ENCODE data around the gene SVOPL. TPM values are rescaled to one million over a fixed set of nuclear protein-coding genes. Genes with fewer than 3 reads are reported as not detected.

Gene SVOPL
- total RNA-seq, 2 donors from 2014 or later, result 3.7 TPM; not detected in 1

GRCh38 chr7:138595454-138595853 is 105.7 kb downstream of the SVOPL start:
- no peak for DNase-seq (ENCODE audit: low spot score)
- H3K36me3 ChIP-seq, result no peaks in the 10 kb centered on the region
- H3K9me3 ChIP-seq, result no peaks in the 10 kb centered on the region
- no peak for ATAC-seq (ENCODE audit: insufficient number of reproducible peaks, low FRiP score, low read depth)
- no peak overlapping the region for H3K4me3 ChIP-seq
- no peaks in the 10 kb centered on the region for H3K27me3 ChIP-seq (replicated peaks; ENCODE audit: insufficient read depth)
- H3K27ac ChIP-seq, result no peak overlapping the region
- no peak for TF ChIP-seq CTCF (IDR thresholded peaks at IDR 0.05)
- no peaks in the 10 kb centered on the region for H3K4me1 ChIP-seq (ENCODE audit: control insufficient read depth in 1 of 2, low read depth in 2 of 2)

GRCh38 chr7:138590154-138590553 is 111.0 kb downstream of the SVOPL start:
- DNase-seq (ENCODE audit: low spot score) (no peak), ATAC-seq (ENCODE audit: insufficient number of reproducible peaks, low FRiP score, low read depth) (no peak)
- Histone ChIP-seq H3K9me3 (no peaks in the 10 kb centered on the region), H3K4me1 (ENCODE audit: control insufficient read depth in 1 of 2, low read depth in 2 of 2) (no peaks in the 10 kb centered on the region), H3K27me3 (replicated peaks; ENCODE audit: insufficient read depth) (no peaks in the 10 kb centered on the region), H3K36me3 (peaks cover 6% of the 10 kb centered on the region), H3K27ac (no peak overlapping the region), H3K4me3 (no peak overlapping the region)
- TF ChIP-seq CTCF (IDR thresholded peaks at IDR 0.05), result no peak

DNA sequence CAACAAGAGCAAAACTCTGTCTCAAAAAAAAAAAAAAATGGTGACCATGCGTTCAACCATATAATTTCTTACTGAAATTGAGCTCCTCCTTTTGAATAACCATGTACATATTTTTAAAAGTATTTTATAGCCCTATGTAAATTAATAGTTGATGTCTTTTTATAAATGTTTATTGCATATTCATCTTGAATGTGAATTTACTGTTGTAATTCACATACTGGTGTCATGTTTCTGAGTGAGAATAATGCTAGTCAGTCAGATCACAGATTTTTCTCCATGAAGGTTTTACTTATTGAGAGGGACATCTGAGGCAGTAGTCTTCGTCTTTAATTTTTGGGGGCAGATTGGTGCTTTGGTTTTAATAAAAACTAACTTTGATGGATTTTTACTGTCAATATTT is 112.2 kb downstream of the SVOPL start:
- Histone ChIP-seq H3K27me3 (replicated peaks; ENCODE audit: insufficient read depth) (no peaks in the 10 kb centered on the region), H3K9me3 (no peaks in the 10 kb centered on the region), H3K36me3 (peaks cover 6% of the 10 kb centered on the region), H3K4me1 (ENCODE audit: control insufficient read depth in 1 of 2, low read depth in 2 of 2) (no peaks in the 10 kb centered on the region), H3K4me3 (no peak overlapping the region), H3K27ac (no peak overlapping the region)
- no peak for DNase-seq (ENCODE audit: low spot score)
- no peak for TF ChIP-seq CTCF (IDR thresholded peaks at IDR 0.05)
- ATAC-seq (ENCODE audit: insufficient number of reproducible peaks, low FRiP score, low read depth), result no peak

DNA sequence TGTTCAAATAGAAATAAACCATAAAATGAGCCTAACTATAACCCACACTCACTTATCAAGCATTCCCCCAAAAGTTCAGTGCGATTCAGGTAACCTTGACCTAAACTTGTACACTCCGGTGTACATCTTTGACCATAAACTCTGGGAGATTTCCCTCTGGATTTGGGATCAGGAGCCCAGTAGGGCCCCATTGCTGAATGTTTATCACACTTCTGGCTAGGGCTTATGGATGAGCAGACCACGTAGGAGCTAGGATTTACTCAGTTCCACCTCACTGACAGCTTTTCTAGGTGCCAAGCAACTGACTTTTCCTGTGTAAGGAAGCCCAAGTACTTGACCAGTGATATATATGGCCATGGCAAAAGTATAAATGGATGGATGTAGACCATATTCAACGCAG is 113.7 kb downstream of the SVOPL start:
- Histone ChIP-seq H3K27ac (no peak overlapping the region), H3K9me3 (no peaks in the 10 kb centered on the region), H3K4me1 (ENCODE audit: control insufficient read depth in 1 of 2, low read depth in 2 of 2) (no peaks in the 10 kb centered on the region), H3K36me3 (peaks cover 6% of the 10 kb centered on the region), H3K4me3 (no peak overlapping the region), H3K27me3 (replicated peaks; ENCODE audit: insufficient read depth) (no peaks in the 10 kb centered on the region)
- no peak for TF ChIP-seq CTCF (IDR thresholded peaks at IDR 0.05)
- no peak for DNase-seq (ENCODE audit: low spot score)
- no peak for ATAC-seq (ENCODE audit: insufficient number of reproducible peaks, low FRiP score, low read depth)

- DNase-seq (ENCODE audit: low spot score), result no peak
- no peak for ATAC-seq (ENCODE audit: insufficient number of reproducible peaks, low FRiP score, low read depth)
- Histone ChIP-seq H3K27ac (no peak overlapping the region), H3K9me3 (no peaks in the 10 kb centered on the region), H3K36me3 (peaks cover 13% of the 10 kb centered on the region), H3K4me1 (ENCODE audit: control insufficient read depth in 1 of 2, low read depth in 2 of 2) (no peaks in the 10 kb centered on the region), H3K4me3 (no peak overlapping the region), H3K27me3 (replicated peaks; ENCODE audit: insufficient read depth) (no peaks in the 10 kb centered on the region)
- TF ChIP-seq CTCF (IDR thresholded peaks at IDR 0.05), result no peak
These were observed 115.7 kb downstream of the SVOPL start for GRCh38 chr7:138585283-138585993.

Data from thoracic aorta (tissue), 2 donors.